HepG2 (cell line): ENCODE results near the gene CTDNEP1. TPM values are rescaled to one million over a fixed set of nuclear protein-coding genes. Genes with fewer than 3 reads are reported as not detected.

Experiments used
- ARID3A ChIP-seq: IDR thresholded peaks from 2 replicates; pipeline ENCODE4 v1.6.1; 2012; ENCODE audit warnings: low read depth, low read length, improper control_type of control experiment
- FOXA3 ChIP-seq: IDR thresholded peaks from 2 replicates; pipeline ENCODE4 v1.6.1; 2016; ENCODE audit warnings: missing genetic modification reagents, missing compliant biosample characterization
- GABPB1 ChIP-seq: IDR thresholded peaks from 2 replicates; pipeline ENCODE4 v1.6.1; 2016; ENCODE audit warnings: mild to moderate bottlenecking, missing genetic modification reagents, moderate library complexity, missing compliant biosample characterization
- HMGXB3 ChIP-seq: sonication (generic); formaldehyde crosslinking; IDR thresholded peaks from 2 replicates; pipeline ENCODE4 v1.4.0; 2020; ENCODE audit warnings: missing genetic modification reagents, borderline replicate concordance
- HOXA7 ChIP-seq: sonication (generic); formaldehyde crosslinking; IDR thresholded peaks from 2 replicates; pipeline ENCODE4 v1.8.1; 2022; ENCODE audit warnings: mild to moderate bottlenecking, missing genetic modification reagents, moderate library complexity
- JUN ChIP-seq: sonication (generic); formaldehyde crosslinking; IDR thresholded peaks from 2 replicates; pipeline ENCODE4 v1.4.0; 2020; ENCODE audit warnings: mild to moderate bottlenecking, missing genetic modification reagents
- RCOR2 ChIP-seq: IDR thresholded peaks from 2 replicates; pipeline ENCODE4 v1.6.1; 2016; ENCODE audit warnings: missing biosample characterization, missing genetic modification reagents
- REST ChIP-seq, 2 experiments: IDR thresholded peaks; 2 replicates each; pipeline ENCODE4 v1.6.1; 2011 to 2012; ENCODE audit warnings: low read length in 2 of 2, borderline replicate concordance in 1 of 2, low read depth in 1 of 2, mild to moderate bottlenecking in 1 of 2, moderate library complexity in 1 of 2
- SMARCC2 ChIP-seq: fragments of 450-650 bp; IDR thresholded peaks from 2 replicates; pipeline ENCODE4 v1.6.1; 2017; ENCODE audit warnings: antibody characterized with exemption, mild to moderate bottlenecking
- SRF ChIP-seq: IDR thresholded peaks from 2 replicates; pipeline ENCODE4 v1.6.1; 2011; ENCODE audit warnings: mild to moderate bottlenecking, low read depth, low read length, moderate library complexity
- THRA ChIP-seq: sonication (generic); formaldehyde crosslinking; IDR thresholded peaks from 2 replicates; pipeline ENCODE4 v1.4.0; 2020; ENCODE audit warnings: missing genetic modification reagents, borderline replicate concordance
- ZNF496 ChIP-seq: sonication (generic); formaldehyde crosslinking; IDR thresholded peaks from 2 replicates; pipeline ENCODE4 v1.8.1; 2023; ENCODE audit warnings: mild to moderate bottlenecking, moderate library complexity, missing genetic modification reagents; ENCODE audit not compliant: insufficient replicate concordance
- ZNF574 ChIP-seq: sonication (generic); formaldehyde crosslinking; IDR thresholded peaks from 2 replicates; pipeline ENCODE4 v1.4.0; 2020; ENCODE audit warnings: missing genetic modification reagents
- ZNF839 ChIP-seq: sonication (generic); formaldehyde crosslinking; IDR thresholded peaks from 2 replicates; pipeline ENCODE4 v1.4.0; 2020; ENCODE audit warnings: missing genetic modification reagents, mild to moderate bottlenecking, borderline replicate concordance
- polyA plus RNA-seq, 8 experiments: library from polyadenylated mRNA; depleted of rRNA in 3 of 8; stranded (reverse) in 7 of 8; unstranded in 1 of 8; fragments of >200 nt; fragmentation: Illumina TruSeq in 4 of 8; extraction: Trizol in 4 of 8; gene quantifications; 2 replicates each; pipeline versions ENCODE4 v1.2.1 to v1.2.3, GENCODE V29; 2011 to 2016; ENCODE audit warnings: low read depth in 4 of 8, missing spikeins in 1 of 8, mixed read lengths in 1 of 8; ENCODE audit not compliant: insufficient read depth in 1 of 8
- total RNA-seq, 5 experiments: library from RNA; depleted of rRNA; stranded (reverse); fragments of >200 nt; fragmentation: Illumina TruSeq; extraction: Trizol; gene quantifications; 2 replicates each; pipeline ENCODE4 v1.2.3, GENCODE V29; 2016; ENCODE audit warnings: low read depth in 1 of 5

Gene CTDNEP1
- total and polyA plus RNA-seq, 2 of the 13 experiments (the other 11 are each of a cell fraction or from before 2014, with no cell fraction given): 19.8 to 118 TPM

GRCh38 chr17:7296189-7296861 is 44.8 kb upstream of the CTDNEP1 start (continued):
- TF ChIP-seq ARID3A (no peak), FOXA3 (CRISPR knock-in tag) (no peak), GABPB1 (CRISPR knock-in tag) (peak; percentile 74; the same call in 1 of the 2 replicates), SRF (no peak), REST (IDR thresholded peaks at IDR 0.05; ENCODE audit: borderline replicate concordance in 1 of 2, low read depth in 1 of 2, low read length in 2 of 2) (no peak), ZNF496 (CRISPR knock-in tag) (no peak), THRA (0 out of 2 replicates have a peak, but pooled peaks have one; percentile 15), SMARCC2 (no peak), ZNF839 (CRISPR knock-in tag) (no peak), ZNF574 (CRISPR knock-in tag) (peak; percentile 77), HOXA7 (CRISPR knock-in tag) (no peak), JUN (no peak), HMGXB3 (no peak), RCOR2 (CRISPR knock-in tag) (no peak)
